Endothelial cell of umbilical vein (primary cell): ENCODE data around the gene SYNJ1.
"Not testable (repeated sequence)": the region's sequence is repeated elsewhere in the genome, so short reads cannot be mapped to it uniquely, and the experiment has no call there.

Experiments
- EZH2 ChIP-seq: IDR thresholded peaks from 2 replicates; pipeline ENCODE4 v1.6.1; 2012; ENCODE audit warnings: borderline replicate concordance, low read depth, mild to moderate bottlenecking, moderate library complexity, low read length, inconsistent platforms; ENCODE audit not compliant: severe bottlenecking
- FOS ChIP-seq: IDR thresholded peaks from 2 replicates; pipeline ENCODE4 v1.6.1; 2011; ENCODE audit warnings: mild to moderate bottlenecking, low read length, moderate library complexity, borderline replicate concordance; ENCODE audit not compliant: insufficient read depth
- POLR2A ChIP-seq: IDR thresholded peaks from 2 replicates; pipeline ENCODE4 v1.6.1; 2012; ENCODE audit warnings: low read depth, mild to moderate bottlenecking, control low read depth, low read length
- POLR2AphosphoS5 ChIP-seq: IDR thresholded peaks from 2 replicates; pipeline ENCODE4 v1.6.1; 2012; ENCODE audit warnings: low read depth, mild to moderate bottlenecking, control low read depth, low read length, moderate library complexity; ENCODE audit not compliant: insufficient read depth
- TF ChIP-seq, protein P1 (sequence below), 2 donors: IDR thresholded peaks; 1 replicate in 1 of 2; 2 replicates in 1 of 2; pipeline ENCODE4 v1.5.1; 2011; ENCODE audit warnings: low read length in 2 of 2, mild to moderate bottlenecking in 2 of 2, moderate library complexity in 2 of 2, control low read depth in 1 of 2, inconsistent platforms in 1 of 2, low read depth in 1 of 2; ENCODE audit not compliant: insufficient read depth in 1 of 2; ENCODE audit errors: extremely low read depth in 1 of 2
- TF ChIP-seq, protein P2 (sequence below): IDR thresholded peaks from 2 replicates; pipeline ENCODE4 v1.6.1; 2011; ENCODE audit not compliant: insufficient read depth, insufficient read length

GRCh38 chr21:32664095-32664494, 63.7 kb downstream of the SYNJ1 start:
- TF ChIP-seq, protein P1, sequence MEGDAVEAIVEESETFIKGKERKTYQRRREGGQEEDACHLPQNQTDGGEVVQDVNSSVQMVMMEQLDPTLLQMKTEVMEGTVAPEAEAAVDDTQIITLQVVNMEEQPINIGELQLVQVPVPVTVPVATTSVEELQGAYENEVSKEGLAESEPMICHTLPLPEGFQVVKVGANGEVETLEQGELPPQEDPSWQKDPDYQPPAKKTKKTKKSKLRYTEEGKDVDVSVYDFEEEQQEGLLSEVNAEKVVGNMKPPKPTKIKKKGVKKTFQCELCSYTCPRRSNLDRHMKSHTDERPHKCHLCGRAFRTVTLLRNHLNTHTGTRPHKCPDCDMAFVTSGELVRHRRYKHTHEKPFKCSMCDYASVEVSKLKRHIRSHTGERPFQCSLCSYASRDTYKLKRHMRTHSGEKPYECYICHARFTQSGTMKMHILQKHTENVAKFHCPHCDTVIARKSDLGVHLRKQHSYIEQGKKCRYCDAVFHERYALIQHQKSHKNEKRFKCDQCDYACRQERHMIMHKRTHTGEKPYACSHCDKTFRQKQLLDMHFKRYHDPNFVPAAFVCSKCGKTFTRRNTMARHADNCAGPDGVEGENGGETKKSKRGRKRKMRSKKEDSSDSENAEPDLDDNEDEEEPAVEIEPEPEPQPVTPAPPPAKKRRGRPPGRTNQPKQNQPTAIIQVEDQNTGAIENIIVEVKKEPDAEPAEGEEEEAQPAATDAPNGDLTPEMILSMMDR (IDR thresholded peaks at IDR 0.05; ENCODE audit: extremely low read depth in 1 of 2, insufficient read depth in 1 of 2, low read depth in 1 of 2, low read length in 2 of 2) = not testable (repeated sequence)
- not testable (repeated sequence) for TF ChIP-seq POLR2A, EZH2, POLR2AphosphoS5, FOS
- TF ChIP-seq, protein P2, sequence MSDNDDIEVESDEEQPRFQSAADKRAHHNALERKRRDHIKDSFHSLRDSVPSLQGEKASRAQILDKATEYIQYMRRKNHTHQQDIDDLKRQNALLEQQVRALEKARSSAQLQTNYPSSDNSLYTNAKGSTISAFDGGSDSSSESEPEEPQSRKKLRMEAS = not testable (repeated sequence)
